ENCODE data around the gene AJM1. TPM values are rescaled to one million over a fixed set of nuclear protein-coding genes. Genes with fewer than 3 reads are reported as not detected.
"Not testable (repeated sequence)": the region's sequence is repeated elsewhere in the genome, so short reads cannot be mapped to it uniquely, and the experiment has no call there.

The AJM1 gene
- 0.35 and 1.8 TPM in 2 replicates for total RNA-seq

- peak; percentile 46 for DNase-seq (ENCODE audit: low read depth)
These were observed at the start of gene AJM1 for GRCh38 chr9:136842380-136842948. AJM1 (plus strand) TSS chr9:136842478; CDS start chr9:136844415, 1,937 bp downstream.

GRCh38 chr9:136793086-136793946, 49.0 kb upstream of the AJM1 start:
- no peak for DNase-seq (ENCODE audit: low read depth)

- DNase-seq (ENCODE audit: low read depth) = no peak
These were observed 47.8 kb upstream of the AJM1 start for GRCh38 chr9:136794281-136794999.

- no peak for DNase-seq (ENCODE audit: low read depth)
These were observed 47.3 kb upstream of the AJM1 start for GRCh38 chr9:136795000-136795348.

- DNase-seq (ENCODE audit: low read depth) = no peak
These were observed 46.0 kb upstream of the AJM1 start, which contains the start of gene CCDC183 for GRCh38 chr9:136796238-136796774. CCDC183 (plus strand) TSS chr9:136796338; CDS start chr9:136796398, 60 bp downstream.

- not testable (repeated sequence) for DNase-seq (ENCODE audit: low read depth)
These were observed 45.4 kb upstream of the AJM1 start for GRCh38 chr9:136796775-136797347.

GRCh38 chr9:136798708-136799078, 43.6 kb upstream of the AJM1 start:
- no peak for DNase-seq (ENCODE audit: low read depth)

- DNase-seq (ENCODE audit: low read depth) = no peak
These were observed 43.0 kb upstream of the AJM1 start for GRCh38 chr9:136799079-136799853.

GRCh38 chr9:136799854-136800657, 42.2 kb upstream of the AJM1 start:
- peak; percentile 58 for DNase-seq (ENCODE audit: low read depth)

GRCh38 chr9:136802321-136802720, 40.0 kb upstream of the AJM1 start:
- DNase-seq (ENCODE audit: low read depth) = no peak

GRCh38 chr9:136803009-136803550, 39.2 kb upstream of the AJM1 start:
- DNase-seq (ENCODE audit: low read depth) = not testable (repeated sequence)

GRCh38 chr9:136803551-136804508, 38.4 kb upstream of the AJM1 start:
- no peak for DNase-seq (ENCODE audit: low read depth)

- DNase-seq (ENCODE audit: low read depth) = no peak
These were observed 37.6 kb upstream of the AJM1 start for GRCh38 chr9:136804509-136805206.

GRCh38 chr9:136805207-136805740, 37.0 kb upstream of the AJM1 start:
- no peak for DNase-seq (ENCODE audit: low read depth)

GRCh38 chr9:136806067-136806466, 36.2 kb upstream of the AJM1 start:
- no peak for DNase-seq (ENCODE audit: low read depth)

- no peak for DNase-seq (ENCODE audit: low read depth)
These were observed 35.6 kb upstream of the AJM1 start for GRCh38 chr9:136806631-136807201.

- DNase-seq (ENCODE audit: low read depth) = peak; percentile 24
These were observed 34.8 kb upstream of the AJM1 start, which contains the start of gene RABL6 for GRCh38 chr9:136807281-136808074. RABL6 (plus strand) TSS chr9:136807948; CDS start chr9:136808197, 249 bp downstream.

Measured in renal cortical epithelial cell (primary cell).